RKO (cell line): ENCODE results near the gene EOGT.

Experiments used
- DNase-seq: peaks from one replicate; pipeline ENCODE4 v3.0.0-alpha.2; 2016; ENCODE audit warnings: low spot score

Gene EOGT

GRCh38 chr3:68963376-68963775 is 50.1 kb downstream of the EOGT start:
- no peak for DNase-seq

- DNase-seq: no peak
Observed at GRCh38 chr3:68958932-68959331, 54.6 kb downstream of the EOGT start.

DNA sequence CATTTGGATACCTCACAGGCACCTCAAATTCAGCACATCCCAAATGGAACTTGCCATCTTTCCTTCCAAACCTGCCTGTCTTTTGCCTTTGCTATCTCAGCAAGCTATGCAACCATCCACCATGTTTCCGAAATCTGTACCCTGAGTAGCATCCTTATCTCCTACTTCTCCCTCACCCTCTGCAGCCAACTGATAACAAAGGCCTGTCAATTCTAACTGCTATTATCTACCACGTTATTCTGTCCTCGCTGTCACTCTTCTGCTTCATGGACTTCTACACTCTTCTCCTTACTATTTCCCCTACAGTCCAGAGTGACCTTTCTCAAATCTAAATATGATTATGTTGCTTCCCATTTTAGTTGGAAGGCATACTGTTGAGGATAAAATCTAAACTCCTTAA is 55.6 kb downstream of the EOGT start:
- DNase-seq: no peak

GRCh38 chr3:68953816-68954444 is 59.6 kb downstream of the EOGT start:
- no peak for DNase-seq

DNA sequence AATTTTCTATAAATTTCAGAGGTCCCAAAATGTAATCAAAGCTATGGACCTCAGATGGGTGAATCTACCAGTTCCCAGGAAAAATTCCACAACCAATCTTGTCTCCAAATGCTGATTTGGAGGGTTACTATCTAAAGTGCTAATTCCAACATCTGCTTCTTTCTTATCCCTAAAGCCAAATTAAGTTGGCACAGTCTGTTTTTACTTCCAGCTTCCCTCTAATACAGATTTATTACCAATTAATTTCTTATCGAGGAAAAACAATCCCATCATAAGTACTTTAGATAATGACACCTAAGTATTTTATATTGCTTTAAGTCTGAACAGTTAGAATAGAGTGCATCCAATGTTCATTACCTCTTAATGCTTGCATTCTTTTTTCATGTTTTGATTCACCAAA is 68.3 kb downstream of the EOGT start:
- no peak for DNase-seq

- no peak for DNase-seq
Observed at GRCh38 chr3:68943753-68944500, 69.6 kb downstream of the EOGT start.

DNA sequence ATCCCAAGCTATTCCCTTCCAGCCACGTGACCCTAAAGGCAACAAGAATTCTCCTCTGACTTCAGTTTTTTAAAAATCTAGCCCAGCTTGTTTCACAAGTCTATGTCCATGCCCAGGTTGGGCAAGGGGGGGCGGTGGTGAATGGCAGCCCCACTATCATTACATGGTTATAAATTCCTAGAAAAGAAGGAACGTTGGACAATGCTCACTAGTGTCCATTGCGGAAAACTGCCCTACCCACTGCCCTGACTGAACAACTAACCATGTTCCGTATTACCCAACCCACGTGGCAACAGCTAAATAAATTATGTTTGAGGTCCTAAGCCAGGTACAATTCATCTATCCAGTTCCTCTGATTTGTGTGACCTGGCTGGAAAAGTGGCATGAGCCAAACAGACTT is 72.4 kb downstream of the EOGT start:
- no peak for DNase-seq

- DNase-seq: no peak
Observed at GRCh38 chr3:68936856-68937255, 76.6 kb downstream of the EOGT start.

GRCh38 chr3:68935778-68936177 is 77.7 kb downstream of the EOGT start:
- DNase-seq: no peak

DNA sequence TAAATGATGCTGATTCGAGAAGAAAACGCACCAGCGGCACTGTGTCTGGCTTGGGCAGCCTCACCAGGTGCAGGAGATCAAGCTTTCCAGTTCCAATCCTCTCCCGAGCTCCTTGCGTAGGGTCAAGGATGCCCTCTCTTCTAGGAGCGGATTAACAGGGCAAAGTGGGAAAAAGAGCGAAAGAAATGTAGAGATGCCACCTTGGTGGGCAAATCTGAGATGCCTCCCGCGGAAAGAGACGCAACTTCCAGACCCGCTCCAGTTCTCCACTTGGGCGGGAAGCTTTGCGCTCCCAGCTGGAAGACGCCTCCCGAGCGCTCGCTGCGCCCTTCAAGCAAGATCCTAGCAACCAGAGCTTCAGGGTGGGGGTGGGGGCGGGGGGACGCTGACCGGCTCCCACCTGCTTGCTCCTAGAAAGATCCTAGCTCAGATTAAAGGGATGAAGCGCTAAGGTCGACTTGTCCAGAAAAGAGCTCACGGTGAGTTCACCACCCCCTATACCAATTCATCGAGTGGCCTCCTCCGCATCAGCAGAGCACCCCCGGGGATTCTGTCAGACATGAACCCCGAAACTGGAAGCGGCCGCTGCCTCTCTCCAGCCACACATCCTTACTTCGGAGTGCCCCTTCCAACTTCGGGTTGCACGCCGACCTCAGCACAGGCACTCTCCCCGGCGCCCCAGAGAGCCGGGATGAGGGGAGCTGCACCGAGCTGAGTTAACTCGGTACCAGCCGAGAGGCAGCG is 81.9 kb downstream of the EOGT start:
- DNase-seq: no peak
